ENCODE results near the gene MAP1B.

Gene MAP1B

DNA sequence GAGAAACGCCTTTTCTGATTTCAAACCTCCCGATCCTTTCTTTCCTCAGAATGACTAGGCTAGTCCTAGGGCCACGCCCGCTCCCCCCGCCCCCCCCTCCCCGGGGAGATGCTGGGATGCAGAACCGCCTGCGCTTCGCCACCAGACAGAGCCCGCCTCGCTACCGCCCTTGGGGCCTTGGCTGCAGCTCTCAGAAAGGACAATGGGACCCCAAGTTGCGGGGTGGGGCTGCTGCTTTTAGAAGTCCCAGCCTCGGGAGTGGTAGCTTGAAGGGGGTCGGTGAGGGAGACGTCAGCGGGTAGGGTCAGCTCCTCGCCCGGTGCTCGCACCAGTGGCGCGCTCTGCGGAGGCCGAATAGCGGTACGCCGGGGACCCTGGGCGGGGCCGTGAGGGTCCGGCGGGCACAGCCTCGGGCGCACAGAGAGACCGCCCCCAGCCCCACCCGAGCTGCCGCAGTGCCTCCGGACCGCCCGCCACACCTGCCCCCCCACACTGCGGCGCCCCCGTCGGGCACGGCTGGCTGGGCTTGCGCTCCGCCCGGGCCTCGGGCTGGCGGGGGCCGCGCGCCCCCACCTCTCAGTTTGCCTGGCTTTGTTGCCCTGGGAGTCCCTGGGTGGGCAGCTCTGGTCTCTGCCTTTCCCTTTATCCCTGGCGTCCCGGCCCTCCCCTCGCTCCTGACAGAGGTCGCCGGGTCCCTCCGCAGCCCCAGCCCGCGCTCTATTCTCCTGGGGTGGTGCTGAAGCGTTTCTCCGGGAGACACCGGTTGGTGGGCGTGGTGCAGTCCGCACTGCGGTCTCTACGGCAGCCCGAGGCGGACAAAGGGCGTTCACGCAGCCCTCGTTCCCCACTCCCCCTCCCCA, 1.2 kb downstream of the MAP1B start:
- Histone ChIP-seq H3K27ac (ENCODE audit: low read length) (peak overlapping the region; percentile 17; the same call in 1 of the 2 replicates), H2AFZ (ENCODE audit: low read length) (peak overlapping the region; percentile 87), H3K79me2 (ENCODE audit: low read length) (no peaks in the 10 kb centered on the region), H3K9me3 (replicated peaks; ENCODE audit: insufficient read depth, low read length) (no peaks in the 10 kb centered on the region), H3K4me2 (ENCODE audit: low read depth, low read length) (peak overlapping the region; percentile 98), H3K4me1 (ENCODE audit: low read length) (peaks cover 7% of the 10 kb centered on the region; the same call in 1 of the 2 replicates), H3F3A (ENCODE audit: insufficient read depth, low read length) (no peaks in the 10 kb centered on the region; the same call in 1 of the 2 replicates), H3K27me3 (replicated peaks; ENCODE audit: insufficient read depth, low read length) (no peaks in the 10 kb centered on the region), H3K4me3 (ENCODE audit: low read length) (peak overlapping the region; percentile 83), H3K9me2 (replicated peaks; ENCODE audit: insufficient read depth, low read length) (no peaks in the 10 kb centered on the region), H3K36me3 (replicated peaks; ENCODE audit: insufficient read depth, low read length) (no peaks in the 10 kb centered on the region), H3K9ac (ENCODE audit: low read length) (peak overlapping the region; percentile 42; the same call in 1 of the 2 replicates), H4K20me1 (ENCODE audit: insufficient read depth, low read length) (no peaks in the 10 kb centered on the region)
- peak; percentile 78 for DNase-seq
- TF ChIP-seq, protein P1, sequence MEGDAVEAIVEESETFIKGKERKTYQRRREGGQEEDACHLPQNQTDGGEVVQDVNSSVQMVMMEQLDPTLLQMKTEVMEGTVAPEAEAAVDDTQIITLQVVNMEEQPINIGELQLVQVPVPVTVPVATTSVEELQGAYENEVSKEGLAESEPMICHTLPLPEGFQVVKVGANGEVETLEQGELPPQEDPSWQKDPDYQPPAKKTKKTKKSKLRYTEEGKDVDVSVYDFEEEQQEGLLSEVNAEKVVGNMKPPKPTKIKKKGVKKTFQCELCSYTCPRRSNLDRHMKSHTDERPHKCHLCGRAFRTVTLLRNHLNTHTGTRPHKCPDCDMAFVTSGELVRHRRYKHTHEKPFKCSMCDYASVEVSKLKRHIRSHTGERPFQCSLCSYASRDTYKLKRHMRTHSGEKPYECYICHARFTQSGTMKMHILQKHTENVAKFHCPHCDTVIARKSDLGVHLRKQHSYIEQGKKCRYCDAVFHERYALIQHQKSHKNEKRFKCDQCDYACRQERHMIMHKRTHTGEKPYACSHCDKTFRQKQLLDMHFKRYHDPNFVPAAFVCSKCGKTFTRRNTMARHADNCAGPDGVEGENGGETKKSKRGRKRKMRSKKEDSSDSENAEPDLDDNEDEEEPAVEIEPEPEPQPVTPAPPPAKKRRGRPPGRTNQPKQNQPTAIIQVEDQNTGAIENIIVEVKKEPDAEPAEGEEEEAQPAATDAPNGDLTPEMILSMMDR (IDR thresholded peaks at IDR 0.05; ENCODE audit: low read length), result no peak
- no peak for TF ChIP-seq EZH2phosphoT487 (IDR thresholded peaks at IDR 0.05; ENCODE audit: low read length)
- no peak for TF ChIP-seq EZH2 (optimal IDR thresholded peaks at IDR 0.05; ENCODE audit: low read depth, low read length)

DNA sequence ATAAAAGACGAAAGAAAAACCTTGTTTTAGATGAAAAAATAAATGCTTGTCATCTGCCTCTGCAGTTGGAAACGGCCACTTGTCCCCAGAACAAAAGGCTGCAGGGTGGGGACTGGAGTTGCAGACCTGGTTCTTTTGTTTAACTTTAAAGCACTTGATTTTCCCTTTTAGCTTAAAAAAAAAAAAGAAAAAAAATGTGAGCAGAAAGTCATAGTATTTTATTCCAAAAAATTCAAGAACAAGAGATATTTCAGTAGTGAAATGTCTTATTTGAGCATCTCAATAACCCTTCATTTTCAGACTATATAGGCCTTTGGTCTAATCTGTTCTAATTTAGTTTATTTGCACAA, 1.8 kb downstream of the MAP1B start:
- no peak for DNase-seq
- H3K4me2 ChIP-seq (ENCODE audit: low read depth, low read length), result peak overlapping the region; percentile 98; the same call in 1 of the 2 replicates

DNA sequence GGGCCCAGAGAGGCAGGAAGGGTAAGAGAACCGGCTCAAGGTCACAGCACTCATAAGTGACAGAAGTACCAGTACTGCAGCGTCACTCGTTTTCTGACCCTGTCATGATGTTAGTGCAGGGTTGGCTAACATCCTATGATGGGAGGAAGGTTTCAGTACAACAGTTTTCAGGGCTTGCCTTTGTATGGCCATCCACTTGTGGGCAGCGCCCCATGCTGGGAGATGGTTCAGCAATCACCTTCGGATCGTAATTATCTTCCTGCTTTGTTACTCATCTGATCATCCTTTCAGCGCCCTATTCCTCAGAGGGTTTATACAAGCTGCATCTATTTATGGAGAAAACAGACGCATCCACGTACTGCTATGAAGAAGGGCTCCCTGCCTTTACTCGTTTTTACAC, 2.4 kb downstream of the MAP1B start:
- no peak overlapping the region for H3K27ac ChIP-seq (ENCODE audit: low read length)
- H3K4me1 ChIP-seq (ENCODE audit: low read length), result peaks cover 7% of the 10 kb centered on the region; the same call in 1 of the 2 replicates
- H3K36me3 ChIP-seq (replicated peaks; ENCODE audit: insufficient read depth, low read length), result no peaks in the 10 kb centered on the region
- no peak for DNase-seq
- no peak overlapping the region for H3K9ac ChIP-seq (ENCODE audit: low read length)
- H3K4me3 ChIP-seq (ENCODE audit: low read length), result no peak overlapping the region
- TF ChIP-seq, protein P1 (IDR thresholded peaks at IDR 0.05; ENCODE audit: low read length), result no peak
- TF ChIP-seq EZH2phosphoT487 (IDR thresholded peaks at IDR 0.05; ENCODE audit: low read length), result no peak
- no peak for TF ChIP-seq EZH2 (optimal IDR thresholded peaks at IDR 0.05; ENCODE audit: low read depth, low read length)
- no peaks in the 10 kb centered on the region for H4K20me1 ChIP-seq (ENCODE audit: insufficient read depth, low read length)
- peak overlapping the region; percentile 98; the same call in 1 of the 2 replicates for H3K4me2 ChIP-seq (ENCODE audit: low read depth, low read length)
- H2AFZ ChIP-seq (ENCODE audit: low read length), result 0 out of 2 replicates have a peak overlapping the region, but pooled peaks have one; percentile 87
- no peaks in the 10 kb centered on the region for H3K79me2 ChIP-seq (ENCODE audit: low read length)
- H3K9me2 ChIP-seq (replicated peaks; ENCODE audit: insufficient read depth, low read length), result no peaks in the 10 kb centered on the region
- H3K9me3 ChIP-seq (replicated peaks; ENCODE audit: insufficient read depth, low read length), result no peaks in the 10 kb centered on the region
- H3F3A ChIP-seq (ENCODE audit: insufficient read depth, low read length), result no peaks in the 10 kb centered on the region; the same call in 1 of the 2 replicates
- H3K27me3 ChIP-seq (replicated peaks; ENCODE audit: insufficient read depth, low read length), result no peaks in the 10 kb centered on the region

More for the DNA sequence above, 1.8 kb downstream of the MAP1B start:
- Histone ChIP-seq H3K79me2 (ENCODE audit: low read length) (no peaks in the 10 kb centered on the region), H3K9ac (ENCODE audit: low read length) (peak overlapping the region; percentile 42; the same call in 1 of the 2 replicates), H3K9me2 (replicated peaks; ENCODE audit: insufficient read depth, low read length) (no peaks in the 10 kb centered on the region), H3K27ac (ENCODE audit: low read length) (no peak overlapping the region), H3K4me1 (ENCODE audit: low read length) (peaks cover 7% of the 10 kb centered on the region; the same call in 1 of the 2 replicates), H3K27me3 (replicated peaks; ENCODE audit: insufficient read depth, low read length) (no peaks in the 10 kb centered on the region), H4K20me1 (ENCODE audit: insufficient read depth, low read length) (no peaks in the 10 kb centered on the region), H3K4me3 (ENCODE audit: low read length) (peak overlapping the region; percentile 83), H3K9me3 (replicated peaks; ENCODE audit: insufficient read depth, low read length) (no peaks in the 10 kb centered on the region), H3F3A (ENCODE audit: insufficient read depth, low read length) (no peaks in the 10 kb centered on the region; the same call in 1 of the 2 replicates), H3K36me3 (replicated peaks; ENCODE audit: insufficient read depth, low read length) (no peaks in the 10 kb centered on the region), H2AFZ (ENCODE audit: low read length) (peak overlapping the region; percentile 87)
- TF ChIP-seq EZH2 (optimal IDR thresholded peaks at IDR 0.05; ENCODE audit: low read depth, low read length) (no peak), EZH2phosphoT487 (IDR thresholded peaks at IDR 0.05; ENCODE audit: low read length) (no peak)
- TF ChIP-seq, protein P1 (IDR thresholded peaks at IDR 0.05; ENCODE audit: low read length), result no peak

All from MM.1S (cell line).